NCI-H2029 treated with DMSO at 0.1 percent for 48 hours (cell line): Measurements from ENCODE around the gene MAP6.

Experiments
- DNase-seq: peaks from one replicate; lab custom pipeline; 2025; lab: John Stamatoyannopoulos, UW

The MAP6 gene

GRCh38 chr11:75548595-75549272, 120.1 kb downstream of the MAP6 start:
- DNase-seq: no peak

DNA sequence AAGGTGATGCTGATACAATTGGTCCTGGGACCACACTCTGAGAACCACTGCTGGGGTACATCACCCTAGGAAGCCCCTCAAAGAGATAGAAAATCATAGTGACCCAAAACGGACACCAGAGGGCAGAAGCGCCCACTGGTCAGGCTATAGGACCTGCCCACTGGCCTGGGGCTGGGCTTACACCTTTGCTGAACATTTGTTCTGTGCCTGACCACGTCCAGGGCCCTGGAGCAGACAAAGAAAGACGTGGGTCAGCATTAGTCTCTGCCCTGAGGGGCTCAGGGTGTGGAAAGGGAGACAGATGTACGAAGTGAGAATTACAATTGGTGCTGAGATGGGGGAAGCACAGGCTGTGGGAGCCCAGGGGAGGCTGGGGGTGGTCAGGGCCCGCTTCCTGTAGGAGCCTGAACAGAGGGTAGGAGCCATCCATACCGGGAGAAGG, 121.2 kb downstream of the MAP6 start:
- DNase-seq: peak; percentile 52

GRCh38 chr11:75547177-75547576, 121.7 kb downstream of the MAP6 start:
- DNase-seq: no peak

DNA sequence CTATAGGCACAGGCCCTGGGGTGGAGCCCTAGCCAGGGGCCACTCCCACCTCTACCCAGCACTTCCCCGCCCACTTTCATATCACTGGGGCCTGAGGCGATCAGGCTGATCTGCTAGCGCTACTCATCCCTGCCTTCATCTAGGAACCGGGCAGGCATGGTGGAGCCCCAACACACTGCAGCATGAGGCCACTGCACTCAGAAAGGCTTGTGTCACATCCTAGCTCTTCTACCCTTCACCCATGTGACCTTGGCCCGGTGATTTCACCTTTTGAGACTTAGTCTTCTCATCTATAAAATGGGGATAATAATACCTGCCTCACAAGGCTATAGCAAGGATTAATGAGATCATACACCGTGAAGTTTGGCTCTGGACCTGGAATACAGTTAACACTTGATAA, 125.0 kb downstream of the MAP6 start:
- DNase-seq: no peak

- no peak for DNase-seq
These were observed 126.8 kb downstream of the MAP6 start for GRCh38 chr11:75542088-75542438.

- no peak for DNase-seq
These were observed 127.4 kb downstream of the MAP6 start for GRCh38 chr11:75541193-75542087.

- DNase-seq: no peak
These were observed 129.1 kb downstream of the MAP6 start for GRCh38 chr11:75539459-75540334.

GRCh38 chr11:75538150-75538942, 130.5 kb downstream of the MAP6 start:
- no peak for DNase-seq

- no peak for DNase-seq
These were observed 131.1 kb downstream of the MAP6 start for GRCh38 chr11:75537740-75538139.
